Measurements from ENCODE around the gene PIGBOS1.
"Not testable (repeated sequence)": the region's sequence is repeated elsewhere in the genome, so short reads cannot be mapped to it uniquely, and the experiment has no call there.

Gene PIGBOS1

GRCh38 chr15:55290528-55291057 is 28.3 kb downstream of the PIGBOS1 start:
- DNase-seq, result peak; percentile 79

DNA sequence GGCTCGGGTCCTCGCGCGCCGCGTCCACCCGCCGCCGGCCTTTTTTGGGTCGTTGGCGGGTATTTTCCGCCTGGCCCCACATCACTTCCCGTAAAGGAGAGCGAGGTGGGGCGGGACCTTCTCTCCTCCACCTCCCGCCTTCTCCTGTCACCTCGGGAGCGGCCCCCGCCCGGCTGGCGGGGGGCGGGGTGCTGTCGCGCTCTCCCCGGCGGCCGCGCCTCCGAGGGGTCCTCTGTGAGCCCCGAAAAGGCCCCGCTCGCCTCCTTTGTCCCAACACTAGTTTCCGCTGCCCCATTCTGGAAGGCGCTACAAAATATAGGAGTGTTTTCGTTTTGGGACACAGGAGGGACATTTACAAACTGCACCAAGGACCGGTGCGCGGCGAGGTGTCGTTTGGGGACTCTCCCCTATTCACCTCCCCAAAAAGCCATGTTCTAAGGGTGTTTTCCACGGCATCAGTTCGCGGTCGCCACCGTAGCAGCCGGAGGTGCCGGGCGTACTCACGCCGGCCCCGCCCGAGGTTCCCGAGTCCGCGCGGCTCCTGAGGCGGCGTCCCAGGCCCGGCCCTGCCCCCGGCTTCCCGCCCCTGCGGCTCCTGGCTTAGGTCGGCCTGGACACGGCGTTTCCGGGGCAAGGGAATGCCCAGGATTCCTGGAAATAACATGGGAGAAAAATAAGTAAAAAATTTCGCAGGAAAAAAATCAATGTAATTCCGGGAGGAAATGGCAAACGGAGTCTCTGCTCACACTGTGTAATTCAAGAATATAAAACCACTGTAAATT is 29.0 kb downstream of the PIGBOS1 start, which contains the start of gene RAB27A:
RAB27A (minus strand) TSS at position 68 of the 782 bp plus-strand sequence. CDS start 54,879 bp downstream, outside the sequence.
- peak; percentile 76 for DNase-seq

DNA sequence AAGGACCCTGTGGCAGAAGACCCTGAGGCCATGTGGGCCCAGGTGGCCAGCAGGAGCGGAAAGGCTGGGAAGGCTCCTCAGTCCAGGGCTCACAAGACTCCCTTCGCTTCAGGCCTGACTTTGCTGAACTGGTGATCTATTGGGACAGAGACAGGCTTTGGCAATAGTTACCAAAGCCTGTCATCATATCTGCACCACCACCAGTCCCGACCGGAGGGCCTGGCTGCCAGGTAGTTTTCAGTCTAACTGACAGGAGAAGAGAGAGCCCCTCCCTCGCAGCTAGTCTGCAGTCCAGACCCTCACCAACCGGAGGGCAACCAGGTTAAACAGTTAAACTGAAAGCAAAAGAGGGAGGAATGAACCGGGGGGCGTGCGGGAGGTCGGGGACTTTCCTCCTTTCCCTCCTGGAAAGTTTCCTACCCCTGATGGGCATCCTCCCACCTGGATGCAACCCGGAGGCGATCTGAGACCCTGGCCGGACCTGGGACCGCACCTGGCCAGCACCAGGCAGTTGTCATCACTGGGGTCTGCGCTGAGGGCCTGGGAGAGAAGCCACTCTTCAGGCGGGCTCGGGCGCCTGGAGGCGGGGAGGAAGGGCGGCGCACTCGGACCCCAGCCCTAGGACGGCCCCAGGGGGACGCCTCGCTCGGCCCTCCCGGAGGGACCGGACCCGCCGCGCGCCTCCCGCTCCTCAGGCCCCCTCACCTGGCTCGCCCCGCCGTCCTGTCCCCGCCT is 29.7 kb downstream of the PIGBOS1 start:
- DNase-seq, result peak; percentile 51

GRCh38 chr15:55288006-55288717 is 30.8 kb downstream of the PIGBOS1 start:
- no peak for DNase-seq

GRCh38 chr15:55286442-55287189 is 32.3 kb downstream of the PIGBOS1 start:
- not testable (repeated sequence) for DNase-seq

DNA sequence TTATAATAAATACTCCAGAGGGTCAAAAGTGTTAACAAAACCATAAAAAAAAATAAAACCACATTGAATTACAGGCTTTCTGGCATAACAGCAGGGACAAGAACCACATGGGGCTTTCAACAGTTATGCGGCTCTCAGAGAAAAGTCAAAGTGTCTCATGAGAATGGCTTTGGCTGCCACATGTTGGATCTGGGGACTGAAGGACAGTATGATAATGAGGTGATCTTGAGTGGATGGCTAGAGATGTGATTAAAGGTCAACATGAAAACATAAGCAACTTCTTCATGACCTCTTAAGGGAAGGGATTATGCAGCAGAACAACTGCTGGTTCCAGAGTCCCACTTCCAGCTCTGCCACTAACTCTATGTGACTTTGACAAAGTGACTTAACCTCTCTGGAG is 34.5 kb downstream of the PIGBOS1 start:
- no peak for DNase-seq

- no peak for DNase-seq
Measured at GRCh38 chr15:55283379-55284147, 35.4 kb downstream of the PIGBOS1 start.

- peak; percentile 85 for DNase-seq
Measured at GRCh38 chr15:55282284-55282833, 36.6 kb downstream of the PIGBOS1 start.

GRCh38 chr15:55281517-55282228 is 37.2 kb downstream of the PIGBOS1 start:
- DNase-seq, result peak; percentile 3

- peak; percentile 36 for DNase-seq
Measured at GRCh38 chr15:55280589-55280988, 38.3 kb downstream of the PIGBOS1 start.

DNA sequence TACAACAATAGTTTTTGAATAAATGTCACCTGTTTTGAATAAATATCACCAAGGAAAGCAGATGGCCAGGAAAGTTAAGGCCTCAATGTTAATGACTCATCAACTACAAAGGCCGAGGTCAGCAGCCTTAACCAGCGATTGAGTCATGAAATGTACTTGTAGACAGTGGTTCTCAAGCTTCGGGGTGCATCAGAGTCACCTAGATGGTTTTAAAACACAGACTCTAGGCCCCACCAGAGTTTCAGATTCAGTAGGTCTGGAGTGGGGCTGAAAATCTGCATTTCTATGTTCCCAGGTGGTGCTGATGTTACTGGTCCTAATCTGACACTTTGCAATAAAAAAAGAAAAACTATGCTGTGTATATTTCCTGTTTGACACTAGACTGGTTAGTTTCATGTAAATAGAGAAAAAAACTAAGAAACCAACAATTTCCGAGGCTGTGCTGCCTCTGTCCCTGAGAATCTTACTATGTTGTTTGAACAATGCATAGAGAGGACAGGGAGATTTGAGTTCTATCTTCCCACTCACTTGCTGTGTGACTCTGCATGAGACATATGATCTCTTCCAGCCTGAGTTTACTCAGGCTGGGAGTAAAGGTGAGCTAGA is 39.1 kb downstream of the PIGBOS1 start:
- DNase-seq, result peak; percentile 96

GRCh38 chr15:55279100-55279745 is 39.7 kb downstream of the PIGBOS1 start:
- no peak for DNase-seq

DNA sequence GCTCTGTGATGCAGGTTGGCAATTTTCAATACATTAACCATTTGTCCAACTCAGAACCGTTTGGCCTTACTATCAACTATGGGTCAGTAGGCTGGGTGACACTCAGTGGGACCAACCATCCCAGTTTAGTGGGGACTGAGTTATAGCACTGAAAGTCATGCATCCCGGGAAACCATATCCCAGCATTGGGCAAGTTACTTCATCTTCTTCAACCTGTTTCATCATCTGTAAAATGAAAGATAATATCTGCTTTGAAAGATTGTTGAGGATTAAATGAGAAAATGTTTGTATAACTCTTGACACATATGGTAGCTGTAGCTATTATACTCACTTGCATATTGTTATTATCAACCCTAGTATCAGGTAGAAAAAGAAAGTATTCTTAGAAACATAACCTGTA is 41.2 kb downstream of the PIGBOS1 start:
- no peak for DNase-seq

DNA sequence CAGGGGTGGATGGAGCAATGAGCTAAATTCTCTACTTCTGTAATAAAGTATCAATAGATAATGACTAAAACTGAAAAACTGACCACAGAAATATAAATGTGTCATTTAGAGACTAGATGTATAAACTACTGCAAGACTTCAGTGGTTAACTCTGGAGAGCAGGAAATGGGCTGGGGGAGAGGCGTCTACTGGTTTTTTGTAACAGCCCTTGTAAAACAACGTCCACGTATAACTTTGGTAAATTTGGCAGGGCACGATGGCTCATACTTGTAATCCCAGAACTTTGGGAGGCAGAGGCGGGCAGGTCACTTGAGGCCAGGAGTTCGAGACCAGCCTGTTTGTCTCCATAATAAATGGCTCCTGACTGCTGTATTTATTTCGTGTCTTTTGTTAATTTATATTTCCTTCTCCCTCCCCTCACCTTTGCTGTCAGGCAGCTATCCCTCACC is 41.8 kb downstream of the PIGBOS1 start:
- no peak for DNase-seq

DNA sequence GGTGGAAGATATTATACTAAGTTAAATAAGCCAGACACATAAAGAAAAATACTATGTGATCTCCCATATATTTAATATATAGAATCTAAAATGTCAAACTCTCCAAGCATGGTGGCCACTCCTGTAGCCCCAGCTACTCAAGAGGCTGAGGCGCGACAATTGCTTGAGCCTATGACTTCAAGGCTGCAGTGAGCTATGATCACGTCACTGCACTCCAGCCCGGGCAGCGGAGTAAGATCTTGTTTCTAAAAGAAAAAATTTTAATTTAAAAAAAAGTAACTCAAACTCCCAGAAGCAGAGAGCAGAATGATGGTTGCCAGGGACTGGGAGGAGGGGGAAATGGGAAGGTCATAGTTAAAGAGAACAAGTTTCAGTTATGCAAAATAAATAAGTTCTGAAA is 42.6 kb downstream of the PIGBOS1 start:
- DNase-seq, result no peak

- DNase-seq, result no peak
Measured at GRCh38 chr15:55270291-55270690, 48.6 kb downstream of the PIGBOS1 start.

GRCh38 chr15:55268176-55268695 is 50.7 kb downstream of the PIGBOS1 start:
- DNase-seq, result no peak

DNA sequence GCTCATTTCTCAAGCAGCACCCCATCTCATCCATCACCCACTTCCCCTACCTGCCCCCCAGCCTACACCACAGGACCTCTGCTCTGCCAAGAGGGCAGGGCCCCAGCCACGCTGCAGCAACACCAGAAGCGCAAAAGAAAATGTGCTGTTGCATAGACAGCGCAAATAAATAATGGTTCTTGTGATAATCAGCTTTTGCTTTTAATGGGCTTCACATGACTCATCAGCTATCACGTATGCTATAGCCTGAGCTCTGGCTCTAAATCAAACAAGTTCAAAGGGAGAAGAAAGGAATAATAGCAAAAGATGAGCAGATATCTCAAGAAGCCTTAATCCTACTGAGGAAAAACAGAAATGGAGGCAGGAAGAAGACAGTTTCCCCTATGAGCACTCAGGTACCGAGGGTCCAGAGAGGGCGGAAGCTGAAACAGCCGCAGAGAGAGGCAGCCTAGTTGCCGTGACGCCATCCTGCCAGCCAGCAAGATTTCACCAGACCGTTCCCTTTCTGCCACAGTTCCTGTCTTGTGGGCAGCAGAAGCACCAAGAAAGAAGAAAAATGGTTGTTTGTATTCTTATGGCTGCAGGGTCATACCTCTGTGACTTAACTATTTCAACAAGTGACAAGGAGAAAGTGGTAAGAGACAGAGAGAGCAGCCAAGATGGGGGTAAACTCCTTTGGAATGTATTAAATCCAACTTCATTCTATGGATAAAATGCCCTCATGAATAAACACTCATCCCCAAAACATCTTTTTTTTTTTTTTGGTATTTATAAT is 51.3 kb downstream of the PIGBOS1 start:
- no peak for DNase-seq
